ENCODE results near the gene FOSB.

FOSB gene

GRCh38 chr19:45484273-45484945, 16.6 kb downstream of the FOSB start:
- peak; percentile 53 for DNase-seq (ENCODE audit: low read depth)
- H3K4me3 ChIP-seq (replicated peaks; ENCODE audit: low read depth, low read length): no peak overlapping the region
- no peak for TF ChIP-seq CTCF (IDR thresholded peaks at IDR 0.05; ENCODE audit: low read length, missing control alignments)

DNA sequence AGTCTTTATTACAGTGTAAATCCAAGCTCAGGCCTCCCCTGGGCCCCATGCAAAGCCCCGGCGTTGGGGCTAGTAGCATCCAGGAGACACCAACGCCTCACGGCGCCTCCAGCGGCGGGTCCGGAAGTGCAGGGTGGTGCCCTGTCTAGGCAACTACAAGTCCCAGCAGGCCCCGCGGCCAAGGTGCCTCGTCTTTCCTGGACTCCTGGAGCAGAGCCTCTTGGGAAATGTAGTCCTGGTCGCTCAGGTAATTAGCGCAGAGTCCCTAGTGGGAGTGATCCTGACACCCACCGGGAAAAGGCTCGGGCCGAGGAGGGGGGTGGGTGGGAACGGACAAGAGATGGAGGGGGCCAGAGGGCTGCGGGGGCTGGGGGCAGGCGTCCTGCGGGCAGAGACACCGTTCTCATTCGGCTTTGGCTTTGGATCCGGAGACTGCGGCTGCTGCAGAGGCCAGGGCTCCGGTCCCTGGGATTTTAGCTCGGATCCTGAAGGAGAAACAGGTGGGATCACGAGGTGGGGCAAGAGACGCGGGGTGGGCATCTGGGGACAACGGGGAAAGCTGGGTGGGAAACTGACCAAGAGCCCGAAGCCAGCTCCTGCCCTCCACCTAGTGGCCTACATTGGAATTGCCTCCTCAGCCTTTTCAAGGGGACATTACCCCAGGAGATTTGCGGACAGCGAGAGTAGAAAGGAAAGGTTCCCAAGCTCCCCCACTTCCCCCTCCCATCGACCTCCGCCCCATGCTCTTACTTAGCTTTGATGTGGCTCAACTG, 17.7 kb downstream of the FOSB start:
- DNase-seq (ENCODE audit: low read depth): peak; percentile 94
- peak overlapping the region; percentile 66 for H3K4me3 ChIP-seq (replicated peaks; ENCODE audit: low read depth, low read length)
- TF ChIP-seq CTCF (IDR thresholded peaks at IDR 0.05; ENCODE audit: low read length, missing control alignments): peak; percentile 94

DNA sequence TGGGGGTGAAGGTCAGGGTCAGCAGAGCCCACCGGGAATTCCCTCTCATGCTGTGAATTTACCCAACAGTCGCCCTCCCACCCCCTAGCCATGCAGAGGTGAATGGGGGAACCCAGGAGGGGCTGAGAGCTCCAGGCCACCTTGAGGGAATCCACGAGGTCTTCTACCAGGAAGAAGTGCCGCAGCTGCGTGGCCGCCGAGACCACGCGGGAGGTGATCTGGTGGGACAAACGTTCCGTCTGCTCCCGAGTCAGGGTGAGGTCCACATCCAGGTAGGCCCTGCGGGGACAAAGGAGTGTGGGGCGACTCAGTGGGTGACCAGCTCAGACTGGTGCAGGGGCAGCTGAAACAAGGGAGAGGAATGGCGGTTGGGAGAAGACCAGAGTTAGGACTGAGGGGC, 20.9 kb downstream of the FOSB start:
- no peak for DNase-seq (ENCODE audit: low read depth)
- no peak for TF ChIP-seq CTCF (IDR thresholded peaks at IDR 0.05; ENCODE audit: low read length, missing control alignments)
- no peak overlapping the region for H3K4me3 ChIP-seq (replicated peaks; ENCODE audit: low read depth, low read length)

- TF ChIP-seq CTCF (IDR thresholded peaks at IDR 0.05; ENCODE audit: low read length, missing control alignments): no peak
- DNase-seq (ENCODE audit: low read depth): no peak
- H3K4me3 ChIP-seq (replicated peaks; ENCODE audit: low read depth, low read length): no peak overlapping the region
These were observed 21.5 kb downstream of the FOSB start for GRCh38 chr19:45489216-45489855.

DNA sequence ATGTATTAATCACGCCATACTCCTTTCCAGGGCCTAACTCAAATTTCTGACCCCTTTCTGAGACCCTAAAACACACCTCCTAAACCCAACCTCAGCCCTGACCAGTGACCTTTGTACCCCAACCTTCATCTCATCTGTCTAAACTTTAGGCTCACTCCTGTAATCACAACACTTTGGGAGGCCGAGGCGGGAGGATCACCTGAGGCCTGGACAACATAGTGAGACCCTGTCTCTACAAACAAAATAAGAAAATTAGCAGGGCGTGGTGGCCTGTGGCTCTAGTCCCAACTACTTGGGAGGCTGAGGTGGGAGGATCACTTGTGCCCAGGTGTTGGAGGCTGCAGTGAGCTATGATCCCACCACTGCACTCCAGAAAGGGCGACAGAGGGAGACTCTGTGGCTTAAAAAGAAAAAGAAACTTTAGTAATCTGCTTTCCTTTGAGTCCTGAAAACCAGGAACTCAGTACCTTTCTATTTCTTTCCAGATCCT, 24.4 kb downstream of the FOSB start:
- peak overlapping the region; percentile 66 for H3K4me3 ChIP-seq (replicated peaks; ENCODE audit: low read depth, low read length)
- no peak for DNase-seq (ENCODE audit: low read depth)
- no peak for TF ChIP-seq CTCF (IDR thresholded peaks at IDR 0.05; ENCODE audit: low read length, missing control alignments)

DNA sequence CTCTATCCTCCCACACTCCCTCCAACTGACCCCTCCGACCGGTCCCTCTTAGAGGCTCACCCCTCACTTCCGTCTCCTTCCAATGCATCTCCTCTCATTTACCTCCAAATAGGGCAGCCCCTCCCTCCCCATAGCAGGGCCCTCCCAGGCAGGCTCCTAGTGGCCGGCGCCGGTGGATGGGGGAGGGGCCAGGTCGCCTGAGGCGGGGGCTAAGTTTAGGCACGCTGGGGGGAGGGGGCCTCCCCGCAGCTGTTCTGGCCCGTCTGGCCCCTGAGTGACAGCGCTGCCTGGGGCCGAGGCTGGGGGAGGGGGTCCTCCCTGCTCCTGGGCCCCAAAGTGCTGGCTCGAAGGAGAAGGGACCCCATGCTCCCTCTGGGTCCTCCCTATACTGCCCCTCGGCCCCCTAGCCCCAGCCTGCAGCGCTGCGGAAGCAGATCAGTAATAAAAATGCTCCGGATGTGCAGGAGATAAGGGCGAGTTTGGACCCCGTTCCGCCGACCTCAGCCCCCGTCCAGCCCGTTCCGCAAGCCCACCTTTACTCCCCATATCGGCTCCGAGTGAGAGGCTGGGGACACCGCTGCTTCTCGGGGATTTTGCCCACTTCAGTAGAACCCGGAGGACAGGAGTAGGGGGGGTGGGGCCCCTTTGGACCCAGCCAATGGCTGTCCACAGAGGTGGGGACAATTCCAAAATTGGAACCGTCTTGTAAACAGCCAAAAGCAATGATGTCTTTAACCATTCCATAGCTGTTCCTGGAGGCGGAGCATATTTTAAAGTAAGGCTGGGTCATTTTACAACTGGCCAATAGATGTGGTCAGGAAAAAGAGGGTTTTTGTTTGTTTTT, 25.1 kb downstream of the FOSB start:
- no peak for TF ChIP-seq CTCF (IDR thresholded peaks at IDR 0.05; ENCODE audit: low read length, missing control alignments)
- H3K4me3 ChIP-seq (replicated peaks; ENCODE audit: low read depth, low read length): peak overlapping the region; percentile 66
- DNase-seq (ENCODE audit: low read depth): peak; percentile 88

Data from fibroblast of pulmonary artery (primary cell).